ENCODE data around the gene TSSK6.

The TSSK6 gene

DNA sequence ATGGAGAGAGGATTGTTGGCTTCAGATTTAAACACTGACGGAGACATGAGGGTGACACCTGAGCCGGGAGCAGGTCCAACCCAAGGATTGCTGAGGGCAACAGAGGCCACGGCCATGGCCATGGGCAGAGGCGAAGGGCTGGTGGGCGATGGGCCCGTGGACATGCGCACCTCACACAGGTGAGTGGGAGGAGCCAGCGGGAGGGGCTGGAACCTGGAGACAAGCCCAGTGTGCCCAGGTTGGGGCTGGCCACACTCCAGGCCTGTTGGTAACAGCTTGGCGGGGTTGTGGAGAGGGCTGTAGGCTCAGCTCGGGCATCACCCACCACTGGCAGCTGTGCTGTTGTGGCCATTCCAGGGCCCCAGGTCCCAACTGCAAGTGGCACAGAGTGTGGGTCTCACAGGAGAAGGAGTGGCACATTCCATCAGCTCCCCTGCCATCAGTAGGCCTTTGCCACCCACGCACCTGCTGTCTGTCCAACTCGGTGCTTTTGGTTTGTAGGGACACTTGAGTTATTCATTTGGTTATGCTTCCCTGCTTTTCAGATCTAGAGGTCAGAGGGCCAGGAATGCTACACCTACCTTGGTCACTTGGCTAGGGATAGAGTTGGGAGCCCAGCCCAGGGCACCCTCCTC lies 49.8 kb downstream of the TSSK6 start:
- DNase-seq, result no peak

GRCh38 chr19:19464339-19465098 lies 50.8 kb downstream of the TSSK6 start:
- peak in 7 of 58 donors; percentile 15 to 44 (median 21) for DNase-seq

Data from anterior cingulate cortex (tissue), 58 donors.